Activated CD4-positive, alpha-beta T cell treated with anti-CD3 and anti-CD28 coated beads, Interleukin-2, amount 50 U/mL, for 4 hours (primary cell): ENCODE measurements around the gene ARHGEF10L.
"Not testable (repeated sequence)": the region's sequence is repeated elsewhere in the genome, so short reads cannot be mapped to it uniquely, and the experiment has no call there.

Experiments used
- DNase-seq, 2 experiments: peaks; one replicate each; pipeline ENCODE4 v3.0.0-alpha.2; 2020

Gene ARHGEF10L

GRCh38 chr1:17539477-17540254 lies at the start of gene ARHGEF10L:
Gene ARHGEF10L (plus strand): TSS chr1:17539698. CDS start chr1:17580596, 40,898 bp downstream.
- DNase-seq = no peak

GRCh38 chr1:17489768-17490417 lies 49.6 kb upstream of the ARHGEF10L start:
- DNase-seq = not testable (repeated sequence)

- DNase-seq = not testable (repeated sequence)
Observed at GRCh38 chr1:17490667-17491066, 48.8 kb upstream of the ARHGEF10L start.

DNA sequence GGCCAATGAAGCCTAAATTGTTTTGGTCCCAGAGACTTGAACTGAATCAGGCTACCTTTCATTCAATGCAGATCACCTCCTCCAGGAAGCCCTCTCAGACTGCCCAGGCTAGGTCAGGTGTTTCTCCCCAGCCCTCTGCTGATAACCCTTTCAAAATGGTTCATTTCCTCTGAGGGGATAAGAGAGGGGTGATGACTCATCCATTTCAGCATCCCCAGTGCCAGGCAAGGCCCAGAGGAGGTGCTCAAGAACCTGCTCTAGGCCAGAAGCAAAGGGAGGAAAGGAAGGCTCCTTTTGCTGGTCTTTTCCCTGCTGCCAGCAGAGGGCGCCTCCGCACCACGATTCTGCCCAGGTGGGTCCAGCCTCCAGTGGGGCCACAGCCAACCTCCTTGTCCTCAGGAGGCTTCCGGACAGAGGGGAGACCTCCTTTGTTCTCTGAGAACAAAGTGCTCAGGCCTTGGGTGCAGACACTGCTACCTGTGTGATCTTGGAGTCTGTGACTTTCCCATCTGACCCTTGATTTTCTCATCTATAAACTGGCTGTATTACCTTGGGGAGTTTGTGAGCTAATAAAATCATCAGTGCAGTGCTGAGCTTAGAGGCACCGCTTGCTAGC lies 45.3 kb upstream of the ARHGEF10L start:
- DNase-seq = peak; percentile 46 to 49

GRCh38 chr1:17496419-17496818 lies 43.1 kb upstream of the ARHGEF10L start:
- no peak for DNase-seq

GRCh38 chr1:17498214-17498613 lies 41.3 kb upstream of the ARHGEF10L start:
- DNase-seq = no peak

- peak; percentile 12 to 16 for DNase-seq
Observed at GRCh38 chr1:17502326-17502778, 37.1 kb upstream of the ARHGEF10L start.

- DNase-seq = no peak
Observed at GRCh38 chr1:17503146-17503545, 36.4 kb upstream of the ARHGEF10L start.

DNA sequence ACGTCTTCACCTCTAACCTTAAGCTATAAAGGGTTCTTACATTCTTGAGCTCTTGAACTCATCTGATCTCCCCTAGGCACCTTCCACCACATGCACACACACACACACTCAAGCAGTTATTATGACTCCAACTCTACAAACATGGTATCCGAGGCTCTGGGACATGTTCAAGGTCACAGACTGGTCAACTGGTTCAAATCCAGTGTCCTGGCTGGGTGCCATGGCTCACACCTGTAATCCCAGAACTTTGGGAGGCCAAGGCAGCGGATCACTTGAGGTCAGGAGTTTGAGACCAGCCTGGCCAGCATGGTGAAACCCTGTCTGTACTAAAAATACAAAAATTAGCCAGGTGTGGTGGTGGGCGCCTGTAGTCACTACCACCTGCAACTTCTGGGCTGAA lies 32.3 kb upstream of the ARHGEF10L start:
- not testable (repeated sequence) for DNase-seq

DNA sequence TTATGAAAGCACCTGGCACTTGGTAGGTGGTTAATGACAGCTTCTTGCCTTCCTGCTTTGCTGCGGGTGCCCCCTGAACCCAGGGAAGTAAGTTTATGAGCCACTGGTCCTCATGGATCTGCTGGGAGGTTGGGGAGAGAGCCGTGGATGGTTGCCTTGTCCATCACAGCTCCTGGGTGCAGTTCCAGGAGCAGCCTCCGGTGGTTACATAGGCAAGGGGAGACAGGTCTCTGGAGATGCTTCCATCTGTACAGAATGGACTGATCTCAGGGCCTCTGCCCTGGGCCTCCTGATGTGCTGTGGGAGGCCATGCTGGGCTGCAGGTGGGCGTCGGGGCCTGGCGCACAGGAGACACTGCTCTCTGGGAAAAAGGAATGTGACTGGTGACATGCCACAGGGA lies 31.6 kb upstream of the ARHGEF10L start:
- no peak for DNase-seq

DNA sequence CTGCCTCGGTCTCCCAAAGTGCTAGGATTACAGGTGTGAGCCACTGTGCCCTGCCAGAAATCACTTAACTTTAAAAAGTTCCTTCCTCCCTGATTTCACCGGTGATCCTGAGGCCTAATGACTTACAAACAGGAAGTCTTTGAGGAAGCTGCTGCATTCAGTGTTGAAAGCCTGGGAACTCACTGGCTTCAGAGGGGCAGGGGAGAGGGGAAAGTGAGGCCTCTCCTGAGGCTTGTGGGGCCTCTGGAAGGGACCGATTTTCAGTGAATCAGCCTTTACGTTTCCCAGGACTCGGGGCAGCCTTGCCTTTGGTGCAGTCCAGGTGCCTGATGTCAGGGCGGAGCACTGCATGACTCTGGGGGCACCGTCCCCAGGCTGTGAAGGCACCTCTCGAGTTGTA lies 30.1 kb upstream of the ARHGEF10L start:
- no peak for DNase-seq

GRCh38 chr1:17510138-17510537 lies 29.4 kb upstream of the ARHGEF10L start:
- no peak for DNase-seq

DNA sequence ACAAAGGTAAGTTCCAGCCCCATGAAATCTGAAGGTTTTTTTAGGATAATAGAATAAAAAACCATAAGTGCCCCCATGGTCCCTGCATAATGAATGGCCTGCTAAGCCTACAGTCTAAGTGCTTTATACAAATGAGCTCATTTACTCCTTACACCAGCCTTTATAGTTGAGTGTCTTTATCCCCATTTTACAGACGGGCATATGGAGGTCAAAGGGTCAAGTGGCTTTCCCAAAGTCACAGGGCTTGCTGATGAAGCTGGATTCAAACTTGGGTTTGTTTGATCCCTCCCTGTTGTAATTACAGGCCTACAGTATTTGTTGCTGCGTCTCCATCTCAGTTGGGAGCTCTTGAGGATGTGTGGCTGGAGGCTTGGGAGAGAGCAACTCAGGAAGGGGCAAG lies 28.3 kb upstream of the ARHGEF10L start:
- DNase-seq = no peak

- DNase-seq = no peak
Observed at GRCh38 chr1:17513131-17513530, 26.4 kb upstream of the ARHGEF10L start.

DNA sequence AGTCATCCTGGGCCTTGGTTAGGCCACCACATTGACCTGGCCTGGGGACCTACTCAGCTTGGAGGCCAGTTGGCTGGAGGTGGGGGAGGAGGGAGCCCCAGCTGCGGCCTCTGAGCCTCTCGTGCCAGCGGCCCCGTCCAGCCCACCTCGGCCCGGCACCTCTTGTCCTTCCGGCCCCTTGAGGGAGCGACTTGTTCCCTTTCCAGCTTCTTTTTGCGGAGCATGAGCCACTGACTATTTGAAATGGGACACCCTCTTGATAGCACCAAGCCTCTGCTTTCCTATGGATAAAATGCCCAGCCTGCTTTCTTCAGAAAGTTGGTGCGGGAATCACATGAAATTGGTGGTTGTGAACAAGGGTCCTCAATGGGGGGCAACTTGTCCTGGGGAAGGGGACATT lies 24.7 kb upstream of the ARHGEF10L start:
- no peak for DNase-seq

DNA sequence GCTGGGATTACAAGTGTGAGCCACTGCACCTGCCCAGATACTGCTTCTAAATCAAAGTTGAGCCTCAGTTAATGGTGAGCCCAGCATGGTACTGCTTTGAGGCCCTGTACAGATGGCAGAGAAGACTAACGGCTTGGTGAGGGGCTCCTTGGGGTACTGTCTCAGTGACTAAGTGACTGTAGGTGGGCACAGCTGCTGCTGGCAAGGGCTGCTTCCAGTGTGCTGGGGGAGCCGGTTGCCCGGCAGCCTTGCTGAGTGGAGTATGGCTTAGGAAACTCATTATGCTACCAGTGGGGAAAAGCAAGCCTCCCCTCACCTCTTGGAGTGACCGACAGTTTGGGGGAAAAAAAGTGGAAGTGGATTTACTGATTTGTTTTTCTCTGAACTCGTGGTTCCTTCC lies 23.6 kb upstream of the ARHGEF10L start:
- DNase-seq = no peak

DNA sequence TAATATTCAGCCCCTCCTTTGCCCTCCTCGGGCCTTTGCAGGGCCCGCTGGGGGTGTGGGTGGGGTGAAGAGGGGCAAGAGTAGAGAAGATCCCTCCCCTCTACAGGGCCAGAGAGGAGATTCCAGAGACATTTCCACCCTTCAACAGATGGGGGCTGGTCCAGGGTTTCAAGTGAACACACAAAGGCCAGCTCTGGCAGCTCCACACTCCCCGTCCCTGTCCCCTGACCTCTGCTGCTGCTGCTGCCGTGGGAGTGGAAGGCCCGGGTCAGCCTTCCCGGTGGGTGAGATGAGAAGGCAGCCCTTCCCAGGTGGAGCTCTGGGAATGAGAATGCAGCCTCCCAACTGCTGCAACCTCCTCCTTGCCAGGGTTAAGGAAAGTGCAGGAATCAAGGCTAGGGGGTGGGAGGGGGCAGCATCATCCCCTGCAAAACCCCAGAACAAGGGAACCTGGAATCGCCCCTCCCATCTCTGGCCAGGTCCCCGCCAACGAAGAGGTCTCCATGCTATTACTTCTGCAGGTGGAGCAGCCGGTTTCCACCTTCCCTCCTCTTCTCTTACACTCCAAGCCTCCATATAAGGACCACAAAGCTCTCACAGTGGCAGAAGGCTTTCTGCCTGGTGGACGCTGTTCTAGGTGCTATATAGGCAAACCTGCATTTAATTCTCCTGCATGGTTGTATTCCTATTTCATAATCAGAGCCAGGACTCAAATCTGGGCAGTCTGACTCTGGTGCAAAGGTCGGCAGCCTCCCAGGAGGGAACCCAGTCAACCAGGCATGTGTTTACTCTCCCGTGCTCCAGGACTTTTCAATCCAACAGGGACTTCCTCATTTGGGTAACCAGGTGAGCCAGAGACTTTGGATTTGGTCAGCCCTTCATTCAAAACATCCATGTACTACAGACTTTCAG lies 22.9 kb upstream of the ARHGEF10L start:
- DNase-seq = no peak

DNA sequence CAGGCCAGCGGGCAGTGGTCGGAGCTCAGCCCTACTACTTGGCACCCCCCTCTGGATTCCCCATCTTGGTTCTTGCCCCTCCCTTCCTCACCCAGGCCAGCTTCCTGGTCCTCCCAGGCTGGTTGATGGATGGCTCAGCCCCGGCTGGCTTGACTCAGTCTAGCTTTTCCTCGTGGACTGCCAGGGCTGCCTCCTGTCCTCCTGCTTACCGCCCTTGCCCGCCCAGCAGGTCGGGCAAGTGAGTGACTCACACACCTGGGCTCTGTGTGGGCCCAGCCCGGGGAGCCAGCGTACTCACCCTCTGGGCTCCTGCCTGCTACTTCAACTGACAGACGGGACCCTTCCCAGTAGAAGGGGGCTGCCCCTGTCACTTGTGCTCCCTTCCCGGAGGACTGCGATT lies 19.5 kb upstream of the ARHGEF10L start:
- no peak for DNase-seq

- DNase-seq = no peak
Observed at GRCh38 chr1:17520473-17521319, 18.8 kb upstream of the ARHGEF10L start.

GRCh38 chr1:17521946-17522612 lies 17.4 kb upstream of the ARHGEF10L start:
- no peak for DNase-seq

DNA sequence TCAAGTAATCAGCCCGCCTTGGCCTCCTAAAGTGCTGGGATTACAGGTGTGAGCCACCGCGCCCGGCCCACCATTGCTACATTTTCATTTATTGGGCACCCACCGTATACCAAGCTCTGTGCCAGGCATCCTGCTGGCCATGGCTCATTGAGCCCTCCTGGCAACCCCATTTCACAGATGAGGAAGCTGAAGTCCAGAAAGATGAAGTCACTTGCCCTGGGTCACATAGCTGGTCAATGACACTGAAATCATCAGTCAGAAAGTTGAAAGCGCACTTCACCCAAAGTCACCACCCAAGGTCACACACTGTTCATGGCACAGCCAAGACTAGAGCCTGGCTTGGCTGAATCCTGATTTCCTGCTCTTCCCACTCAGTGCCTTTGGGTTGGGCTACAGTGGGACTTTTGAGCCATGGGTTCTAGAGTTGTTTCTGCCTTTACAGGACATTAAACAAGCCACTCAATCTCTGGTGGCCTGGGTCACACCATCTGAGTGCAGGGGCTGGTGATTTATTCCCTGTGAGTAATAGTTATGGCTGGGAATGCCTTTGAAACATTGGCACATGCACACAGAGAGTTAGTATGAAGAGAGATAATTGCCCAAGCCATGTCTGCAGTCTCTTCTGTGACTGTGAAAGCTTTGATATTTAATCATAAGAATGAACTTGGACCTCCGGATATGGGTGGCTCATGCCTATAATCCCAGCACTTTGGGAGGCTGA lies 16.0 kb upstream of the ARHGEF10L start:
- DNase-seq = no peak
